Fibroblast of lung (primary cell): Measurements from ENCODE around the gene ZNF785. TPM values are rescaled to one million over a fixed set of nuclear protein-coding genes. Genes with fewer than 3 reads are reported as not detected.
A peak's percentile ranks its signal among the peaks of the same experiment; 100 is the strongest.

Experiments used
- DNase-seq, 2 donors: peaks; one replicate each; pipeline versions ENCODE4 v3.0.0 to v3.0.0-alpha.2; 2010; ENCODE audit warnings: low read depth in 2 of 2
- H2AFZ ChIP-seq: 2 replicates; pipeline ENCODE4 v1.5.1; 2012; ENCODE audit warnings: low read length, control low read depth, inconsistent platforms
- H3K27ac ChIP-seq: 2 replicates; pipeline ENCODE4 v1.5.1; 2011; ENCODE audit warnings: low read length, control low read depth; ENCODE audit not compliant: insufficient read depth
- H3K27me3 ChIP-seq: 2 replicates; pipeline ENCODE4 v1.5.1; 2011; ENCODE audit warnings: mild to moderate bottlenecking, low read length; ENCODE audit not compliant: control insufficient read depth, insufficient read depth
- H3K36me3 ChIP-seq: 2 replicates; pipeline ENCODE4 v1.5.1; 2011; ENCODE audit warnings: low read length; ENCODE audit not compliant: control insufficient read depth, insufficient read depth
- H3K4me1 ChIP-seq: 2 replicates; pipeline ENCODE4 v1.5.1; 2011; ENCODE audit warnings: low read length; ENCODE audit not compliant: control insufficient read depth, insufficient read depth; ENCODE audit errors: extremely low read depth
- H3K4me2 ChIP-seq: 2 replicates; pipeline ENCODE4 v1.5.1; 2011; ENCODE audit warnings: low read length, control low read depth; ENCODE audit not compliant: insufficient read depth; ENCODE audit errors: extremely low read depth
- H3K4me3 ChIP-seq, 4 experiments: fragments of 200-600 bp in 1 of 4; sonication (generic) in 1 of 4; replicated peaks in 1 of 4; 2 replicates each; pipeline ENCODE4 v1.5.1; 2011 to 2016; ENCODE audit warnings: low read length in 4 of 4, low read depth in 3 of 4, mild to moderate bottlenecking in 3 of 4, control low read depth in 2 of 4, inconsistent platforms in 1 of 4, mixed read lengths in 1 of 4; ENCODE audit not compliant: insufficient read depth in 1 of 4; ENCODE audit errors: control extremely low read depth in 1 of 4
- H3K79me2 ChIP-seq: 2 replicates; pipeline ENCODE4 v1.5.1; 2012; ENCODE audit warnings: mild to moderate bottlenecking, low read length, inconsistent platforms; ENCODE audit not compliant: control insufficient read depth, insufficient read depth
- H3K9ac ChIP-seq: 2 replicates; pipeline ENCODE4 v1.5.1; 2011; ENCODE audit warnings: mild to moderate bottlenecking, low read length, control low read depth; ENCODE audit not compliant: insufficient read depth
- H3K9me3 ChIP-seq: 2 replicates; pipeline ENCODE4 v1.5.1; 2012; ENCODE audit warnings: low read depth, low read length; ENCODE audit not compliant: control insufficient read depth, insufficient read depth
- H4K20me1 ChIP-seq: 2 replicates; pipeline ENCODE4 v1.5.1; 2011; ENCODE audit warnings: low read length; ENCODE audit not compliant: control insufficient read depth, insufficient read depth; ENCODE audit errors: extremely low read depth
- CTCF ChIP-seq, 2 donors: IDR thresholded peaks in 1 of 2; conservative IDR thresholded peaks in 1 of 2; 1 replicate in 1 of 2; 2 replicates in 1 of 2; pipeline ENCODE4 v1.5.1; 2011 to 2012; ENCODE audit warnings: low read length in 2 of 2, control low read depth in 1 of 2, inconsistent platforms in 1 of 2, low read depth in 1 of 2, mild to moderate bottlenecking in 1 of 2
- EZH2 ChIP-seq: IDR thresholded peaks from 2 replicates; pipeline ENCODE4 v1.5.1; 2012; ENCODE audit warnings: low read length, control low read depth, mild to moderate bottlenecking; ENCODE audit errors: missing control alignments
- polyA plus RNA-seq, 2 donors: library from polyadenylated mRNA; depleted of rRNA in 1 of 2; stranded (reverse) in 1 of 2; unstranded in 1 of 2; fragments of >200 nt; gene quantifications; 2 replicates each; pipeline ENCODE4 v1.2.1, GENCODE V29; 2011 to 2012; ENCODE audit warnings: missing spikeins in 1 of 2
- total RNA-seq: library from RNA; depleted of rRNA; stranded (reverse); fragments of >200 nt; gene quantifications from 2 replicates; pipeline ENCODE4 v1.2.1, GENCODE V29; 2014

The ZNF785 gene
- total and polyA plus RNA-seq, 2 donors (not counting 1 experiment from before 2014, with no cell fraction given), result 6.6 to 7.1 TPM

GRCh38 chr16:30622455-30623032 is 37.0 kb upstream of the ZNF785 start:
- no peak for TF ChIP-seq EZH2
- no peak for TF ChIP-seq CTCF (conservative IDR thresholded peaks at IDR 0.05 in 1 of 2, IDR thresholded peaks at IDR 0.05 in 1 of 2; ENCODE audit: low read depth in 1 of 2, low read length in 2 of 2)
- no peak for DNase-seq
- no peaks in the 10 kb centered on the region for H3K79me2 ChIP-seq
- no peak overlapping the region for H3K4me2 ChIP-seq
- no peak overlapping the region for H2AFZ ChIP-seq
- H3K4me1 ChIP-seq, result no peaks in the 10 kb centered on the region
- no peaks in the 10 kb centered on the region for H4K20me1 ChIP-seq
- H3K9ac ChIP-seq, result no peak overlapping the region
- H3K27ac ChIP-seq, result no peak overlapping the region
- no peaks in the 10 kb centered on the region for H3K9me3 ChIP-seq
- H3K27me3 ChIP-seq, result peaks cover 12% of the 10 kb centered on the region
- no peaks in the 10 kb centered on the region for H3K36me3 ChIP-seq
- no peak overlapping the region for H3K4me3 ChIP-seq

GRCh38 chr16:30621765-30622164 is 36.3 kb upstream of the ZNF785 start:
- Histone ChIP-seq H3K79me2 (no peaks in the 10 kb centered on the region), H3K4me2 (no peak overlapping the region), H4K20me1 (no peaks in the 10 kb centered on the region), H3K27me3 (peaks cover 12% of the 10 kb centered on the region), H3K9ac (no peak overlapping the region), H2AFZ (no peak overlapping the region), H3K36me3 (no peaks in the 10 kb centered on the region), H3K27ac (no peak overlapping the region), H3K4me1 (no peaks in the 10 kb centered on the region), H3K4me3 (no peak overlapping the region), H3K9me3 (no peaks in the 10 kb centered on the region)
- DNase-seq, result peak in 1 of 2 donors; percentile 54
- no peak for TF ChIP-seq EZH2
- TF ChIP-seq CTCF (conservative IDR thresholded peaks at IDR 0.05 in 1 of 2, IDR thresholded peaks at IDR 0.05 in 1 of 2; ENCODE audit: low read depth in 1 of 2, low read length in 2 of 2), result no peak

GRCh38 chr16:30620169-30620568 is 34.7 kb upstream of the ZNF785 start:
- Histone ChIP-seq H3K79me2 (no peaks in the 10 kb centered on the region), H3K4me1 (no peaks in the 10 kb centered on the region), H2AFZ (no peak overlapping the region), H3K27ac (no peak overlapping the region), H3K4me3 (no peak overlapping the region), H3K27me3 (peaks cover 12% of the 10 kb centered on the region), H3K9ac (no peak overlapping the region), H3K4me2 (no peak overlapping the region), H3K36me3 (no peaks in the 10 kb centered on the region), H4K20me1 (no peaks in the 10 kb centered on the region), H3K9me3 (no peaks in the 10 kb centered on the region)
- no peak for DNase-seq
- TF ChIP-seq EZH2 (no peak), CTCF (conservative IDR thresholded peaks at IDR 0.05 in 1 of 2, IDR thresholded peaks at IDR 0.05 in 1 of 2; ENCODE audit: low read depth in 1 of 2, low read length in 2 of 2) (no peak)
